Retina (tissue), 1 donor: ENCODE results near the gene CHKA.

ENCODE experiments used
- DNase-seq: peaks from one replicate; pipeline ENCODE4 v3.0.0-alpha.2; 2016

CHKA gene

GRCh38 chr11:68142441-68143309 is 21.5 kb upstream of the CHKA start:
- DNase-seq = no peak

- no peak for DNase-seq
Observed at GRCh38 chr11:68142028-68142412, 20.8 kb upstream of the CHKA start.

- DNase-seq = no peak
Observed at GRCh38 chr11:68141246-68142027, 20.2 kb upstream of the CHKA start.

- no peak for DNase-seq
Observed at GRCh38 chr11:68140496-68141245, 19.5 kb upstream of the CHKA start.

DNA sequence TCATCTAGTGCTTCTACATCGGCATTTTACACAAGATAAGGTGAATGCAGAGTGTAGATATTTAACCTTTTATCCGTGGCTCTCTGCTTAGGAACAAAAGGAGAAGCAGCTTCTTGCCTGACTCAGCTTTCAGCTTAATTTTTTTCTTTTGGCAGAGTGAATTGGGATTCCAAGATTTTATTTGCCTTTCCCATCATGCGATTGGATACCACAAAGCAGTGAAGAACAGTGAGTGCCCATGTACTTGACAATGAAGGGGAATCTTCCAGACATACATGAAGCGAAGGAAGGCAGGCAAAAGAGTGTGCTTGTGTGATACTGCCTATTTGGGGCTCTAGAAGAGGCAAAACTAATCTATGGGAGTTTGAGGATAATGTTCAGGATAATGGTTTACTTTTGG is 17.0 kb upstream of the CHKA start:
- no peak for DNase-seq

DNA sequence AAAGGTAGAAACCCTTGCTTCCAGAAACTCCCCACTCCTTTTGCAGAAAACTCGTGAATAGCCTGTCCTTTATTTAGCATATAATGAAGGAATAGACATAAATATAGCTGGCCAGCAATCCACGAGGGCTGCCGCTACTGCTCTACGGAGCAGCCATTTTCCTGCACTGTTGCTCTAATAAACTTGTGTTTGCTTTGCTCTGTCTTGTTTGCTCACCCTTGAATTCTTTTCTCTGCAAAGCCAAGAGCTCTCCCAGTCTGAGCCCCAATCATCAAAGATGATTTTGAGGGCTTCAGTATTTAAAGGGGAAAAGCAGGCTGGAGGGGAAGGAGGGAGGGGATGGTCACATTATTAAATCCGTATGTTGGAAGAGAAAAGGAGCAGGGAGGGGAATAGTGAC is 16.6 kb upstream of the CHKA start:
- no peak for DNase-seq

- no peak for DNase-seq
Observed at GRCh38 chr11:68136866-68137265, 15.7 kb upstream of the CHKA start.

DNA sequence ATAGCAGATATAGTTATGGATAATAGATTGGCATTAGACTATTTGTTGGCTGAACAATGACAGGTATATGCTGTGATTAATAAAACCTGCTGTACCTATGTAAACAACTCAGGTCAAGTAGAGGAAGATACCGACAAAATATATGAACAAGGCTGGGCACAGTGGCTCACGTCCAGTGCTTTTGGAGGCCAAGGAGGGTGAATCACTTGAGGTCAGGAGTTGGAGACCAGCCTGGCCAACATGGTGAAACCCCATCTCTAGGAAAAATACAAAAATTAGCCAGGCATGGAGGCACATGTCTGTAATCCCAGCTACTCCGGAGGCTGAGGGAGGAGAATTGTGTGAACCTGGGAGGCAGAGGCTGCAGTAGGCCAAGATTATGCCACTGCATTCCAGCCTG is 14.0 kb upstream of the CHKA start:
- DNase-seq = no peak

GRCh38 chr11:68133761-68134160 is 12.6 kb upstream of the CHKA start:
- DNase-seq = no peak

- no peak for DNase-seq
Observed at GRCh38 chr11:68130121-68130520, 8.9 kb upstream of the CHKA start.

GRCh38 chr11:68128682-68129327 is 7.6 kb upstream of the CHKA start:
- DNase-seq = peak; percentile 51

GRCh38 chr11:68127714-68128681 is 6.8 kb upstream of the CHKA start:
- DNase-seq = peak; percentile 88

DNA sequence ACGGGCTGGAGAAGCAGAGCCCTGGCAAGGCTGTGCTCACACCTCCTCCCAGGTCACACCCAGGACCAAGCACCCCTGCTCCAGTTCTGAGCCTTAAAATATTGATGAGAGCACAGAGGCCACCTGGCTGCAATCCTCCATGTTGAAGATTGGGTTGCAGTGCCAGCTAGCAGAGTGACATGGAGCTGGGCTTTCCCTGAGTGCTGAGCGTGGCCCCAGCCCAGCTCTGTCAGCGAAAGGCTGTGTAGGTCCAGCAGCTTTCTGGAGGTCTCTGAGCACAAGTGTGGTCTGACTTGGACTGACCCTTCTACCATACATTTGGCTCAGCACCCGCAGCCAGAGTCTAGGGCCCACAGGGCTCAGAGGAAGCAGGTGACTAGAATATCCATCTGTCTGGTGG is 4.0 kb upstream of the CHKA start:
- no peak for DNase-seq

DNA sequence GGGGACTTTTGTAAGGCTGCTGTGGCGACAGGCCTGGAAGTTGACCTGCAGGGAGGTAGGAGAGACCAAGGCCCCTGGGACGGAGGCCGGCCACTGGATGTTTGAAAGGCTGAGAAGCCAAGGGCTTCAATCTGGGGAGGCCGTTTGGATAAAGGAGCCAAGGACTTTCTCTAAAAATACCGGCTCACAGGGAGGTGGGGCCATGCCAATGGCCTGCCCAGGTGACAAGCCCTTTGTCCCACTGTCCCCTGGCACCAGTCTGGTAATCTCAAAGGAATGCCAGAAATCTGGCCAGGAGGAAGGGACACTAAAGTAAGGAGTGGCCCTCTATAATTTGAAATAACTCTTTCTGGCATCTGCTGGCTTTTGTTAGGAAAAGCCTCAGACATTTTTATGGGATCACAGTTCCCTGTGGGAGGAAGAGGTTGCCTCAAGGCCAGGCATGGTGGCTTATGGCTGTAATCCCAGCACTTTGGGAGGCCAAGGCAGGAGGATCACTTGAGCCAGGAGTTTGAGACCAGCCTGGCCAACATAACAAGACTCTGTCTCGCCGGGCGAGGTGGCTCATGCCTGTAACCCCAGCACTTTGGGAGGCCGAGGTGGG is 1.9 kb upstream of the CHKA start:
- no peak for DNase-seq

DNA sequence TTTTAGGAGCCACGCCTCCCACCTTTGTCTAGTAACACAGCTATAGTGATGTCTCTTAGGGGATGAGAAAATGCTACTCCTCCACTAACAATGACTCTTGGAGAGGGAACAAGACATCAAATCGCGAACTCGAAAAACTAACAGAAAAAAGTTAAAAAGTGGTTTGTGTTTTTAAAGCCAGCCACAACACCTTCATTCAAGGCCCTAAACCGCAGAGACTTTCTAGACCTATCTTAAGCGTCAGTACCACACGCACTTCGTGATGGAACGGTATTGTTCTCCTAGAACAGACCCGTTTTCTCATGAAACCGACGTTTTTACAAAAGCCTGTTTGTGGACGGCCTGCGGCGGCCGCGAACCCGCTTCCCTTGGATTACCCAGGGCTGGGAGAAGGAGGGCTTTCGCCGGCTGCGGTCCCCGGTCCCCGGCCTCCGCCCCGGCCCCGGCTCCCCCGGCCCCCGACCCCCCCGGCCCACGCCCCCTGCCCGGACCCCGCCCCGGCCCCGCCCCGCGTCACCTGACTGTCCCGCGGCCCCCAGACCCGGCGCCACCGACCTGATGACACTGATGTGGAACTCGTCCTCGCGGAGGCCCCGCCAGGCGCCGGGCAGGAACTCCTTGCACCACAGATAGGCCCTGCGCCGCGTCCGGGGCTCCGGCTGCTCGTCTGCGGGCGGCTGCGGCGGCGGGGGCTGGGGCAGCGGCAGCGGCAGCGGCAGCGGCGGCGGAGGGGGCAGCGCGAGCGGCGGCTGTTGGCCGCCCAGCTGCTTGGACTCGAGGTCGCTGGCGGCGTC is 718 bp downstream of the CHKA start:
- peak; percentile 63 for DNase-seq

GRCh38 chr11:68118706-68119448 is 2.3 kb downstream of the CHKA start:
- DNase-seq = peak; percentile 33

DNA sequence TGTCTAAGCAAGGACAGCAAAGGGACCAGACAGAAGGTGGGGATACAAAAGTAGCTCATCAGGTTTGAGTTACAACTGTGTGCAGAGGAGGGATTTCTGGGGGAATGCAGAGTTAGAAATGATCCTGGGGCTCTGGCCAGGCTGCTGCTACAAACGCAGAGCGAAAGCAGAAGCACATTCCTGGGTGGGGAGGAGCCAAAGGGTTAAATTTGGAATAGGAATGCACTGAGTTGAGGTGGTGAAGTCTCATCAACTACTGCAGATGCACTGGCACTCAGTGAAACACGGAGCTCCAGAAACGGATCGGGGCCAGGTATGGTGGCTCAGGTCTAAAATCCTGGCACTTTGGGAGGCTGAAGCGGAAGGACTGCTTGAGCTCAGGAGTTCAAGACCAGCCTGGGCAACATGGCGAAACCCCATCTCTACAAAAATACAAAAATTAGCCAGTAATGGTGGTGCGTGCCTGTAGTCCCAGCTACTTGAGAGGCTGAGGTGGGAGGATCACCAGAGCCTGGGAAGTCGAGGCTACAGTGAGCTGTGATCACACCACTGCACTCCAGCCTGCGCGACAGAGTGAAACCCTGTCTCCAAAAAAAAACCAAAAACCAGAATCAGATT is 3.2 kb downstream of the CHKA start:
- no peak for DNase-seq

GRCh38 chr11:68116974-68117373 is 4.2 kb downstream of the CHKA start:
- DNase-seq = no peak

DNA sequence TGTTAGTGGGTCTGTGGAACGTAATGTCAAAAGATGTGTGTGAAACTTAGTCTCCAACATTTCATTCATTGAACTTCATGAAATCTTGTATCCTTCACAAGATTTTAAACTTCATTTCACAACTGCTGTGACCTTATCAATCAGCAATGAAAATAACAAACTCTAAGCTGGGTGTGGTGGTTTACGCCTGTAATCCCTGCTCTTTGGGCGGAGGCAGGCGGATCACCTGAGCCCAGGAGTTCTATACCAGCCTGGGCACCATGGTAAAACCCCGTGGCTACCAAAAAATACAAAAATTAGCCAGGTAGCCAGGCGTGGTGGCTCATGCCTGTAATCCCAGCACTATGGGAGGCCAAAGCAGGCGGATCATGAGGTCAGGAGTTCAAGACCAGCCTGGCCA is 5.1 kb downstream of the CHKA start:
- DNase-seq = no peak
